ENCODE data around the gene CNTD1. TPM values are rescaled to one million over a fixed set of nuclear protein-coding genes. Genes with fewer than 3 reads are reported as not detected.
A peak's percentile ranks its signal among the peaks of the same experiment; 100 is the strongest.

Gene CNTD1
- total and polyA plus RNA-seq, 2 of the 4 experiments (the other 2 are of a cell fraction) = not detected

DNA sequence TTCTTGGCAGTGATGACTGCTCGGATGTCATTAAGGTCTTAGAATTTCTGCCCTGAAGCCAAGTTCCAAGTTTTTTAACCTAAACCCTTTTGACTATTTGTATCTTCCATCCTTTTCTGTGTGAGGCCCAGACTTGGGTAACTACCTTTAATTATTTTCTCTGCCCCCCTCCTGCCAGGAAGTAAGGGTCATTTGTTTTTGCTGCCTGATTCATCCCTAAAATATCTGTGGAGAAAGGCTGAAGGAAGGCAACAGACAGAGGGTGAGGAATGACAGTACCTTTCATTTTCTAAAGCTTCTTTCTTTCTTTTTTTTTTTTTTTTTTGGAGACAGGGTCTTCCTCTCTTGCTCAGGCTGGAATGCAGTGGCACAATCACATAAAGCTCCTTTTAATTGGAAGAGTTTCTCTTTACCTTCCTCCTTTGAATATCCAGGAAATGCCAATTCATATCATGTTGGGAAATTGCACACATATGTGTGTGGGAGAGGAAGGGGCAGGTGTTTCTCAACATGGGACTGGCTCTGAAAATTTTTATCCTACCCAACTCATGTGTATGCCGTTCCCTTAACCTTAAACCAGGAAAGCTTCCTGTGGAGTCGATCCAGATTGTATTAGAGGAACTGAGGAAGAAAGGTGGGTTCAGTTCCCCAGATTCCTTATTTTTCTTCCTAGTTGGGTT lies 24.5 kb upstream of the CNTD1 start:
- ChIA-PET POLR2A (ENCODE audit: unreplicated experiment) (no interaction called here), CTCF (interaction anchor here (0.6 kb wide), 1 partner anchor 223 kb away, joined by 3 read pairs; no protein-coding TSS in a partner anchor)
- ATAC-seq (ENCODE audit: low read depth) = peak; percentile 40
- Histone ChIP-seq H2BK20ac (ENCODE audit: low read depth, low read length) (peak overlapping the region; percentile 64), H2BK5ac (ENCODE audit: low read depth, low read length, poor library complexity, severe bottlenecking) (peak overlapping the region; percentile 90), H2AK9ac (replicated peaks; ENCODE audit: low read depth, low read length, poor library complexity) (peak overlapping the region; percentile 97), H3K9ac (ENCODE audit: low read depth, low read length) (peak overlapping the region; percentile 97), H3K4me3 (ENCODE audit: insufficient read depth, low read depth, low read length) (peak overlapping the region; percentile 84), H2BK120ac (ENCODE audit: low read depth, low read length) (peak overlapping the region; percentile 75), H3K18ac (ENCODE audit: low read depth, low read length) (peak overlapping the region; percentile 21; the same call in 1 of the 2 replicates), H3K4me1 (ENCODE audit: control insufficient read depth, insufficient read depth, low read length) (peaks cover 2% of the 10 kb centered on the region; the same call in 1 of the 2 replicates), H3K79me1 (ENCODE audit: low read depth in 1 of 2, low read length in 2 of 2) (peaks cover 16 to 36% of the 10 kb centered on the region in 2 experiments; a peak in 3 of 4 replicates), H3K4ac (ENCODE audit: low read depth, low read length) (peak overlapping the region; percentile 96), H4K5ac (ENCODE audit: low read depth, low read length) (peak overlapping the region; percentile 92; the same call in 1 of the 2 replicates), H3K36me3 (ENCODE audit: control insufficient read depth, insufficient read depth, low read length) (peaks cover 22% of the 10 kb centered on the region), H2AK5ac (ENCODE audit: low read depth, low read length) (peak overlapping the region; percentile 94), H3K23ac (ENCODE audit: low read depth, low read length) (peak overlapping the region; percentile 61), H4K8ac (ENCODE audit: low read depth in 2 of 2, low read length in 2 of 2) (peak overlapping the region; percentile 81 to 97), H3K9me1 (ENCODE audit: insufficient read depth, low read length) (peaks cover 7% of the 10 kb centered on the region; the same call in 1 of the 2 replicates), H3K56ac (ENCODE audit: extremely low read depth, insufficient read depth, low read length) (peak overlapping the region; percentile 97), H2BK15ac (ENCODE audit: low read depth, low read length) (peak overlapping the region; percentile 98; the same call in 2 of the 3 replicates), H4K91ac (ENCODE audit: insufficient read depth, low read depth, low read length) (peak overlapping the region; percentile 95), H3K4me2 (ENCODE audit: low read depth, low read length) (peak overlapping the region; percentile 90), H3K27me3 (ENCODE audit: control insufficient read depth, insufficient read depth, low read length) (no peaks in the 10 kb centered on the region), H3K27ac (ENCODE audit: insufficient read depth, low read length) (peak overlapping the region; percentile 96), H2AFZ (replicated peaks; ENCODE audit: low read length, poor library complexity) (peak overlapping the region; percentile 90), H4K20me1 (ENCODE audit: insufficient read depth, low read length) (no peaks in the 10 kb centered on the region), H3K14ac (replicated peaks; ENCODE audit: low read depth, low read length) (peak overlapping the region; percentile 76), H3K9me3 (ENCODE audit: control insufficient read depth, insufficient read depth, low read length) (no peaks in the 10 kb centered on the region)
- intact Hi-C loops (cut with micrococcal nuclease) (no loop called here), dilution Hi-C loops (cut with HindIII; ENCODE audit: low sequenced_read_pairs, unreplicated experiment) (no loop called here), in situ Hi-C loops (cut with MboI; ENCODE audit: low sequenced_read_pairs) (no loop called here)
- DNase-seq = peak; percentile 55
- TSS peak; percentile 77 for BruUV-seq (replicated peaks)
- WGBS, 2 experiments (ENCODE audit: extremely low coverage in 2 of 2, insufficient read length in 1 of 2) = no CpG with 5 or more reads among the region's 3 CpGs
- no peak for TF ChIP-seq MXI1 (IDR thresholded peaks at IDR 0.05; ENCODE audit: borderline replicate concordance, low read depth, low read length)
- TF ChIP-seq, protein P1, sequence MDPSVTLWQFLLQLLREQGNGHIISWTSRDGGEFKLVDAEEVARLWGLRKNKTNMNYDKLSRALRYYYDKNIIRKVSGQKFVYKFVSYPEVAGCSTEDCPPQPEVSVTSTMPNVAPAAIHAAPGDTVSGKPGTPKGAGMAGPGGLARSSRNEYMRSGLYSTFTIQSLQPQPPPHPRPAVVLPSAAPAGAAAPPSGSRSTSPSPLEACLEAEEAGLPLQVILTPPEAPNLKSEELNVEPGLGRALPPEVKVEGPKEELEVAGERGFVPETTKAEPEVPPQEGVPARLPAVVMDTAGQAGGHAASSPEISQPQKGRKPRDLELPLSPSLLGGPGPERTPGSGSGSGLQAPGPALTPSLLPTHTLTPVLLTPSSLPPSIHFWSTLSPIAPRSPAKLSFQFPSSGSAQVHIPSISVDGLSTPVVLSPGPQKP (IDR thresholded peaks at IDR 0.05; ENCODE audit: borderline replicate concordance, low read depth, low read length) = no peak
- TF ChIP-seq SMC3 (IDR thresholded peaks at IDR 0.05; ENCODE audit: low read depth, low read length) = no peak
- no peak for TF ChIP-seq RAD21 (IDR thresholded peaks at IDR 0.05; ENCODE audit: low read length)
- no peak for TF ChIP-seq CEBPB (IDR thresholded peaks at IDR 0.05; ENCODE audit: low read depth, low read length)
- TF ChIP-seq CHD1 (IDR thresholded peaks at IDR 0.05; ENCODE audit: low read depth, low read length) = no peak
- TF ChIP-seq BHLHE40 (IDR thresholded peaks at IDR 0.05; ENCODE audit: low read depth, low read length) = no peak
- no peak for TF ChIP-seq POLR2A (IDR thresholded peaks at IDR 0.05; ENCODE audit: low read depth, low read length)
- no peak for TF ChIP-seq NFE2L2 (IDR thresholded peaks at IDR 0.05; ENCODE audit: low read depth, low read length)
- TF ChIP-seq MAFK (IDR thresholded peaks at IDR 0.05; ENCODE audit: low read depth, low read length) = no peak
- TF ChIP-seq, protein P2, sequence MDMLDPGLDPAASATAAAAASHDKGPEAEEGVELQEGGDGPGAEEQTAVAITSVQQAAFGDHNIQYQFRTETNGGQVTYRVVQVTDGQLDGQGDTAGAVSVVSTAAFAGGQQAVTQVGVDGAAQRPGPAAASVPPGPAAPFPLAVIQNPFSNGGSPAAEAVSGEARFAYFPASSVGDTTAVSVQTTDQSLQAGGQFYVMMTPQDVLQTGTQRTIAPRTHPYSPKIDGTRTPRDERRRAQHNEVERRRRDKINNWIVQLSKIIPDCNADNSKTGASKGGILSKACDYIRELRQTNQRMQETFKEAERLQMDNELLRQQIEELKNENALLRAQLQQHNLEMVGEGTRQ (IDR thresholded peaks at IDR 0.05; ENCODE audit: low read depth, low read length) = no peak
- no peak for TF ChIP-seq MAZ (IDR thresholded peaks at IDR 0.05; ENCODE audit: borderline replicate concordance, low read depth, low read length)
- no peak for TF ChIP-seq RFX5 (IDR thresholded peaks at IDR 0.05; ENCODE audit: low read depth, low read length)
- TF ChIP-seq, protein P3, sequence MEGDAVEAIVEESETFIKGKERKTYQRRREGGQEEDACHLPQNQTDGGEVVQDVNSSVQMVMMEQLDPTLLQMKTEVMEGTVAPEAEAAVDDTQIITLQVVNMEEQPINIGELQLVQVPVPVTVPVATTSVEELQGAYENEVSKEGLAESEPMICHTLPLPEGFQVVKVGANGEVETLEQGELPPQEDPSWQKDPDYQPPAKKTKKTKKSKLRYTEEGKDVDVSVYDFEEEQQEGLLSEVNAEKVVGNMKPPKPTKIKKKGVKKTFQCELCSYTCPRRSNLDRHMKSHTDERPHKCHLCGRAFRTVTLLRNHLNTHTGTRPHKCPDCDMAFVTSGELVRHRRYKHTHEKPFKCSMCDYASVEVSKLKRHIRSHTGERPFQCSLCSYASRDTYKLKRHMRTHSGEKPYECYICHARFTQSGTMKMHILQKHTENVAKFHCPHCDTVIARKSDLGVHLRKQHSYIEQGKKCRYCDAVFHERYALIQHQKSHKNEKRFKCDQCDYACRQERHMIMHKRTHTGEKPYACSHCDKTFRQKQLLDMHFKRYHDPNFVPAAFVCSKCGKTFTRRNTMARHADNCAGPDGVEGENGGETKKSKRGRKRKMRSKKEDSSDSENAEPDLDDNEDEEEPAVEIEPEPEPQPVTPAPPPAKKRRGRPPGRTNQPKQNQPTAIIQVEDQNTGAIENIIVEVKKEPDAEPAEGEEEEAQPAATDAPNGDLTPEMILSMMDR (conservative IDR thresholded peaks at IDR 0.05; ENCODE audit: low read depth, low read length) = no peak
- no peak for TF ChIP-seq RCOR1 (IDR thresholded peaks at IDR 0.05; ENCODE audit: insufficient replicate concordance, low read length)
